Neural crest cell (in vitro differentiated cells): ENCODE data around the gene IL17RB. TPM values are rescaled to one million over a fixed set of nuclear protein-coding genes. Genes with fewer than 3 reads are reported as not detected.

Source experiments
- DNase-seq: peaks from one replicate; pipeline ENCODE4 v3.0.0; 2021; ENCODE audit warnings: low read depth, mixed read lengths, low spot score
- H3K27ac Mint-ChIP-seq: one replicate; pipeline ENCODE4 v1.8.0; 2021; ENCODE audit warnings: mild to moderate bottlenecking, mixed read lengths; ENCODE audit not compliant: unreplicated experiment
- H3K27me3 Mint-ChIP-seq: 2 replicates; pipeline ENCODE4 v1.8.0; 2021; ENCODE audit warnings: low read depth, mild to moderate bottlenecking, mixed read lengths
- H3K36me3 Mint-ChIP-seq: 2 replicates; pipeline ENCODE4 v1.8.0; 2021; ENCODE audit warnings: low read depth, mild to moderate bottlenecking, mixed read lengths
- H3K4me1 Mint-ChIP-seq: 2 replicates; pipeline ENCODE4 v1.8.0; 2021; ENCODE audit warnings: mixed read lengths
- H3K4me3 Mint-ChIP-seq: one replicate; pipeline ENCODE4 v1.8.0; 2021; ENCODE audit warnings: mild to moderate bottlenecking, mixed read lengths
- H3K9me3 Mint-ChIP-seq: 2 replicates; pipeline ENCODE4 v1.8.0; 2021; ENCODE audit warnings: mixed read lengths
- total RNA-seq: library from RNA; stranded (reverse); gene quantifications from 2 replicates; pipeline ENCODE4 v1.2.1, GENCODE V29; 2021
- TF ChIP-seq, protein P1 (sequence below): fragments of 200-600 bp; sonication (generic); conservative IDR thresholded peaks from 2 replicates; pipeline ENCODE4 v1.5.0; 2021; ENCODE audit warnings: antibody characterized with exemption, mild to moderate bottlenecking

Gene IL17RB
- total RNA-seq, 1 donor from 2014 or later: 3.1 TPM

DNA sequence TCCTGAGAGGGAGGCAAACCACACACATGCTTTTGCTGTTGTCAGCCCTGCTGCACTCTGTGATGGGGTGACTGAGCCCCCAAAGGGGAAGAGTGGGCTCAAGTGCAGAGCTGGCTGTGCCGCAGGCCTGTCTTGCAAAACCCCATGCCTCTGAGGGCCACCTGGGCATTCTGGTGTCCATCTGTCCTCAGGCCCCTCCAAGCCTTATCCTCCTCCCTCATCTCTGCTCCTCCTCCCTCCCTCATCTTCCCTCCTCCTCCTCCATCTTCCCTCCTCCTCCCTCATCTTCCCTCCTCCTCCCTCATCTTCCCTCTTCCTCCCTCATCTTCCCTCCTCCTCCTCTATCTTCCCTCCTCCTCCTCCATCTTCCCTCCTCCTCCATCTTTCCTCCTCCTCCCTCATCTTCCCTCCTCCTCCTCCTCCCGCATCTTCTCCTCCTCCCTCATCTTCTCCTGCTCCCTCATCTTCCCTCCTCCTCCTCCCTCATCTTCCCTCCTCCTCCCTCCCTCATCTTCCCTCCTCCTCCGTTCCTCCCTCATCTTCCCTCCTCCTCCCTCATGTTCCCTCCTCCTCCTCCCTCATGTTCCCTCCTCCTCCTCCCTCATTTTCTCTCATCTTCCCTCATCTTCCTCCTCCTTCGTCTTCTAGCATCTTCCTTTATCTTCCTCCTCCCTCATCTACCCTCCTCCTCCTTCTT, 40.8 kb upstream of the IL17RB start:
- Mint-ChIP-seq H3K27me3 (no peaks in the 10 kb centered on the region), H3K36me3 (no peaks in the 10 kb centered on the region), H3K4me3 (no peak overlapping the region), H3K9me3 (no peaks in the 10 kb centered on the region), H3K4me1 (peaks cover 7% of the 10 kb centered on the region), H3K27ac (no peak overlapping the region)
- TF ChIP-seq, protein P1, sequence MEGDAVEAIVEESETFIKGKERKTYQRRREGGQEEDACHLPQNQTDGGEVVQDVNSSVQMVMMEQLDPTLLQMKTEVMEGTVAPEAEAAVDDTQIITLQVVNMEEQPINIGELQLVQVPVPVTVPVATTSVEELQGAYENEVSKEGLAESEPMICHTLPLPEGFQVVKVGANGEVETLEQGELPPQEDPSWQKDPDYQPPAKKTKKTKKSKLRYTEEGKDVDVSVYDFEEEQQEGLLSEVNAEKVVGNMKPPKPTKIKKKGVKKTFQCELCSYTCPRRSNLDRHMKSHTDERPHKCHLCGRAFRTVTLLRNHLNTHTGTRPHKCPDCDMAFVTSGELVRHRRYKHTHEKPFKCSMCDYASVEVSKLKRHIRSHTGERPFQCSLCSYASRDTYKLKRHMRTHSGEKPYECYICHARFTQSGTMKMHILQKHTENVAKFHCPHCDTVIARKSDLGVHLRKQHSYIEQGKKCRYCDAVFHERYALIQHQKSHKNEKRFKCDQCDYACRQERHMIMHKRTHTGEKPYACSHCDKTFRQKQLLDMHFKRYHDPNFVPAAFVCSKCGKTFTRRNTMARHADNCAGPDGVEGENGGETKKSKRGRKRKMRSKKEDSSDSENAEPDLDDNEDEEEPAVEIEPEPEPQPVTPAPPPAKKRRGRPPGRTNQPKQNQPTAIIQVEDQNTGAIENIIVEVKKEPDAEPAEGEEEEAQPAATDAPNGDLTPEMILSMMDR: no peak
- no peak for DNase-seq

DNA sequence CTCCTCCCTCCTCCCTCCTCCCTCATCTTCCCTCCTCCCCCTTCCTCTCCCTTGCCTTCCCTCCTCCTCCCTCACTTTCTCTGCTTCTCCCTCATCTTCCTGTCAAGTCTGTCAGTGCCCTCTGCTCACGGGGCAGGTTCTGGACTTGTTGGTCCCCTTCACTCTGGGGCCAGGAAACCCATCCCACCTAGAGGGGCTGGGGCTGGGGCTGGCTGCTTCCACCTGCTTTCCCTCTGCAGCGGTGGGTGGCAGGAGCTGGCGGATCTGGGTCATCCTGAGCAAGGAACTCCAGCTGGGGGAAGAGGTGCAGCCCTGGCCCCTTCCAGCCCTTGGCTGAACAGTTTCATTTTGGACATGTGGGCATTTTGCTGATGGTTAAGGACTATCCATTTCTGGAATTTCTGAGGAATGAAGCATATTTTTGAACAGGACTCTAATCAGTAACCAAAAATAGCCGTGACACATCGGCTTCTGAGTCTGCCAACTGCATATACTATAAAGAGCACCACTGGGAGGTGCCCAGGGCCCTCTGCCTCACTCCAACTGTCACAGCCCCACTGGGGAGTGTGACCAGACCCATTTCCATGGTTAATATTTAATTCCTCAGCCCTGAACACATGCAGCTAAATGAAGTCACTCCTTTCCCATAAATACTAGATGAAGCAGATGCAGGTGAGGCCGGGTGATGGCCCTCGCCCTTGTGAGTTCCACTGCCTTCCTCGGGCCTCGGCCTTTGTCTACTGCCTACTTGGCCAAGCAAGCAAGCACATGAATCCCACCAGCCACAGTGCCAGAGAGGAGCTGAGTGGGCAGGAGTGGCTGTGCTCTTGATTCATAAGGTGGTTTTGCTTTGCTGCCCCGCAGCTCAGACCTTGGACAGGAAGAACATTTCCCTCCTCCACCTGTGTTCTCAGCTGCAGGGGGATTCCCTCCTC, 39.9 kb upstream of the IL17RB start:
- Mint-ChIP-seq H3K27ac (no peak overlapping the region), H3K4me1 (peaks cover 7% of the 10 kb centered on the region), H3K9me3 (no peaks in the 10 kb centered on the region), H3K4me3 (no peak overlapping the region), H3K27me3 (no peaks in the 10 kb centered on the region), H3K36me3 (no peaks in the 10 kb centered on the region)
- DNase-seq: no peak
- TF ChIP-seq, protein P1: no peak

DNA sequence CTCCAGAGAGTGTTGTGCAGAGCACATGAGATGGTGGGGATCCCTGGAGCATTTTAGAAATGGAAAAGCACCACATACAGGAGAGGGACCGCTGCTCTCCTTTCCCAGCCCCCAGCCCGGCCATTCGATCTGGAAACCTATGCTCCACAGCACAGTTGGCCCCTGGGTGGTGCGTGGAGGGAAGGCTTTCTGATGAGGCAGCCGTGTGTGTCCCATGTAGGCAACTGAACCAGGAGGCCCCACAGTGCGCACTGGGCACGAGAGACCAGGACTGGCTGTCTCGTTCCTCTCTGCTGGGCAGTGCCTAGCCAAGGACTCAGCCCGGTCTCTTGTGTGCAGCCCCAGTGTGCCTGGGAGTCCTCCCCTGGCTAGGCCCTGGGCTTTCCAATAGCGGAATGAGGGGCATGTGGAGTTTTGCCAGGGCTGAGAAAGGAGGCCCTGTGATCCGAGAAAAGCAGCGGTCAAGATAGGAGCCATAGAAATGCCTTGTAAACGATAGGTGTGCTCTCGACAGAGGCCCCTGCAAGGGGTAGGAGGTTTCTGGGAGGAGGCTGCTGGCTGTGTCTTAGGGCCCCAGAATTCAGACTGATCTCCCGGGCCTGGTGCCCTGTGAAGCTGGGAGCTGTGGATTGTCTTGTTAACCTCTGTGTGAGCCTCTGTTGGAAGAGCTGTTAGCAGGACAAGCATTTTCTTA, 39.1 kb upstream of the IL17RB start:
- Mint-ChIP-seq H3K27ac (no peak overlapping the region), H3K4me3 (no peak overlapping the region), H3K4me1 (peaks cover 8% of the 10 kb centered on the region), H3K27me3 (no peaks in the 10 kb centered on the region), H3K36me3 (no peaks in the 10 kb centered on the region), H3K9me3 (no peaks in the 10 kb centered on the region)
- no peak for DNase-seq
- TF ChIP-seq, protein P1: no peak

DNA sequence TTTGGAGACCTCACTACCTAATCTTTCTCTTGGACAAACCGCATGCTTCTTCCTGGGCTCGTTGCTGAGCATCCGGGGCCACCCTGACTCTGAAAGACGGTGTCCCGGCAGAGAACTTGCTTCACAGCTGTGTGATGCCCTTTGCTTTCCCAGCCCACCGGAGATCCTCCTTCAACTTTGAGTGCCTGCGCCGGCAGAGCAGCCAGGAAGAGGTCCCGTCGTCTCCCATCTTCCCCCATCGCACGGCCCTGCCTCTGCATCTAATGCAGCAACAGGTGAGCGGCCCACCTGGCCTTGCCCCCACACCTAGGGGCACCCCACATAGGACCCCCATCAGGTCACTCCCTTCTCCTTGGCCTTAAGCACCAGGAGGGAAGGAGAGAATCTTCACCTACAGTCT, 37.9 kb upstream of the IL17RB start:
- DNase-seq: no peak
- no peaks in the 10 kb centered on the region for H3K9me3 Mint-ChIP-seq
- no peak overlapping the region for H3K4me3 Mint-ChIP-seq
- no peak overlapping the region for H3K27ac Mint-ChIP-seq
- peaks cover 10% of the 10 kb centered on the region for H3K4me1 Mint-ChIP-seq
- TF ChIP-seq, protein P1: no peak
- no peaks in the 10 kb centered on the region for H3K27me3 Mint-ChIP-seq
- no peaks in the 10 kb centered on the region for H3K36me3 Mint-ChIP-seq

DNA sequence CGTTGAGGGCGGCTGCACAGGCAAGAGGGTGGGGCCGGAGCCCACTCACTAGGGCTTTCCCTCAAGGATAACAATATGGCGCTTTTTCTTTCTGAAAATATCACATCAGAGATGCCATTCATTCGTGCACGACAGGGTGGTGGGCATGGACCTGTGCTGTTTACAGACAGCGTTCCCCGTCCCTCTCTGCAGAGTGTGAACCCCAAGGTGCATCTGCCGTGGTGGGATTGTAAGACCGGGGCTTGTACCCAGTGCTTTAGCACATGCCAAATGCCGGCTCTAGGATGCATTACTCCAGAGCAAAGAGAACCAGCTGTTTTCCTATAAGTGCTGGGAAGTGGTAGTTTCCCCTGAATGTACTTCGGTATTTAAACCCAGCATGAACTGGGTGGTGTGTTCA, 37.1 kb upstream of the IL17RB start:
- Mint-ChIP-seq H3K27ac (no peak overlapping the region), H3K4me1 (peaks cover 10% of the 10 kb centered on the region), H3K4me3 (no peak overlapping the region), H3K36me3 (no peaks in the 10 kb centered on the region), H3K9me3 (no peaks in the 10 kb centered on the region), H3K27me3 (no peaks in the 10 kb centered on the region)
- no peak for DNase-seq
- TF ChIP-seq, protein P1: no peak
